GM21515 (cell line): ENCODE measurements around the gene ADAM10.

Experiments used
- ATAC-seq: cut with Tn5 transposase; IDR thresholded peaks from one replicate; pipeline ENCODE4 v1.9.1; 2021; ENCODE audit not compliant: unreplicated experiment

Gene ADAM10

GRCh38 chr15:58587486-58587885 is 162.0 kb downstream of the ADAM10 start:
- no peak for ATAC-seq

GRCh38 chr15:58585693-58586443 is 163.6 kb downstream of the ADAM10 start:
- no peak for ATAC-seq

- no peak for ATAC-seq
Observed at GRCh38 chr15:58584789-58585461, 164.6 kb downstream of the ADAM10 start.

GRCh38 chr15:58583171-58583908 is 166.2 kb downstream of the ADAM10 start:
- no peak for ATAC-seq

GRCh38 chr15:58582160-58582559 is 167.3 kb downstream of the ADAM10 start:
- ATAC-seq: no peak

- no peak for ATAC-seq
Observed at GRCh38 chr15:58576657-58577056, 172.8 kb downstream of the ADAM10 start.

- no peak for ATAC-seq
Observed at GRCh38 chr15:58575045-58575786, 174.3 kb downstream of the ADAM10 start.

GRCh38 chr15:58574631-58575030 is 174.9 kb downstream of the ADAM10 start:
- no peak for ATAC-seq

GRCh38 chr15:58573270-58573669 is 176.2 kb downstream of the ADAM10 start:
- no peak for ATAC-seq

GRCh38 chr15:58572521-58572920 is 177.0 kb downstream of the ADAM10 start:
- no peak for ATAC-seq

GRCh38 chr15:58571491-58571890 is 178.0 kb downstream of the ADAM10 start:
- ATAC-seq: no peak

- no peak for ATAC-seq
Observed at GRCh38 chr15:58569455-58569854, 180.1 kb downstream of the ADAM10 start.

GRCh38 chr15:58568157-58568571 is 181.3 kb downstream of the ADAM10 start:
- no peak for ATAC-seq

GRCh38 chr15:58566029-58566428 is 183.5 kb downstream of the ADAM10 start:
- no peak for ATAC-seq

GRCh38 chr15:58565619-58566018 is 183.9 kb downstream of the ADAM10 start:
- no peak for ATAC-seq

- ATAC-seq: no peak
Observed at GRCh38 chr15:58564981-58565380, 184.5 kb downstream of the ADAM10 start.

- no peak for ATAC-seq
Observed at GRCh38 chr15:58562135-58562534, 187.4 kb downstream of the ADAM10 start.

GRCh38 chr15:58561321-58561720 is 188.2 kb downstream of the ADAM10 start:
- no peak for ATAC-seq

GRCh38 chr15:58559904-58560588 is 189.5 kb downstream of the ADAM10 start:
- ATAC-seq: no peak

GRCh38 chr15:58558777-58559176 is 190.7 kb downstream of the ADAM10 start:
- no peak for ATAC-seq

GRCh38 chr15:58556541-58556940 is 193.0 kb downstream of the ADAM10 start:
- ATAC-seq: no peak
